IMR-90 (cell line): ENCODE results near the gene H6PD. TPM values are rescaled to one million over a fixed set of nuclear protein-coding genes. Genes with fewer than 3 reads are reported as not detected.
A peak's percentile ranks its signal among the peaks of the same experiment; 100 is the strongest.

Experiments used
- ATAC-seq: fragments of 200-7000 bp; cut with Tn5 transposase; 2 replicates; pipeline ENCODE4 v1.9.1; 2020; ENCODE audit warnings: low read depth, mild to moderate bottlenecking, moderate library complexity
- BruUV-seq: library from RNA; stranded (reverse); fragments of 400-500 nt; replicated peaks from 2 replicates; lab custom pipeline; 2021; lab: Mats Ljungman, UMichigan
- CTCF ChIA-PET: fragments of 300-600 bp; formaldehyde crosslinking; extraction: SDS; loops from one replicate; lab custom pipeline; 2021; ENCODE audit warnings: antibody characterized with exemption; lab: Yijun Ruan, JAX
- POLR2A ChIA-PET: fragments of 300-600 bp; sonication (Branson Sonifier 250); formaldehyde crosslinking; loops from one replicate; lab custom pipeline; 2022; ENCODE audit warnings: antibody characterized with exemption; ENCODE audit not compliant: unreplicated experiment; lab: Charles Lee
- DNase-seq: peaks from one replicate; pipeline ENCODE4 v3.0.0; 2013
- H2AFZ ChIP-seq: replicated peaks from 2 replicates; pipeline ENCODE3; 2013; ENCODE audit warnings: low read length, mild to moderate bottlenecking; ENCODE audit not compliant: poor library complexity
- H2AK5ac ChIP-seq: 2 replicates; pipeline ENCODE4 v1.6.1; 2013; ENCODE audit warnings: low read depth, low read length, inconsistent platforms
- H2AK9ac ChIP-seq: replicated peaks from 2 replicates; pipeline ENCODE3; 2013; ENCODE audit warnings: mild to moderate bottlenecking, low read depth, low read length, moderate library complexity; ENCODE audit not compliant: poor library complexity
- H2BK120ac ChIP-seq: 2 replicates; pipeline ENCODE4 v1.6.1; 2013; ENCODE audit warnings: low read depth, low read length, inconsistent platforms
- H2BK15ac ChIP-seq: 3 replicates; pipeline ENCODE4 v1.6.1; 2013; ENCODE audit warnings: low read depth, low read length, inconsistent platforms
- H2BK20ac ChIP-seq: 2 replicates; pipeline ENCODE4 v1.6.1; 2013; ENCODE audit warnings: low read depth, mild to moderate bottlenecking, inconsistent platforms, low read length, moderate library complexity
- H2BK5ac ChIP-seq: 2 replicates; pipeline ENCODE4 v1.6.1; 2013; ENCODE audit warnings: mild to moderate bottlenecking, low read depth, low read length, inconsistent platforms; ENCODE audit not compliant: poor library complexity, severe bottlenecking
- H3K14ac ChIP-seq: replicated peaks from 2 replicates; pipeline ENCODE4 v1.6.1; 2013; ENCODE audit warnings: low read depth, low read length, inconsistent platforms
- H3K18ac ChIP-seq: 2 replicates; pipeline ENCODE4 v1.6.1; 2013; ENCODE audit warnings: low read depth, low read length, control low read depth
- H3K23ac ChIP-seq: 2 replicates; pipeline ENCODE4 v1.6.1; 2013; ENCODE audit warnings: low read depth, low read length, inconsistent platforms
- H3K27ac ChIP-seq: 2 replicates; pipeline ENCODE4 v1.5.1; 2013; ENCODE audit warnings: mild to moderate bottlenecking, control low read depth, low read length; ENCODE audit not compliant: insufficient read depth
- H3K27me3 ChIP-seq: 2 replicates; pipeline ENCODE4 v1.6.1; 2013; ENCODE audit warnings: low read length; ENCODE audit not compliant: control insufficient read depth, insufficient read depth
- H3K36me3 ChIP-seq: 2 replicates; pipeline ENCODE4 v1.6.1; 2013; ENCODE audit warnings: low read length, mixed read lengths; ENCODE audit not compliant: control insufficient read depth, insufficient read depth
- H3K4ac ChIP-seq: 2 replicates; pipeline ENCODE4 v1.6.1; 2013; ENCODE audit warnings: low read depth, low read length, inconsistent platforms
- H3K4me1 ChIP-seq: 2 replicates; pipeline ENCODE4 v1.6.1; 2013; ENCODE audit warnings: low read length, mixed read lengths; ENCODE audit not compliant: control insufficient read depth, insufficient read depth
- H3K4me2 ChIP-seq: 2 replicates; pipeline ENCODE4 v1.6.1; 2013; ENCODE audit warnings: low read depth, mild to moderate bottlenecking, control low read depth, low read length, moderate library complexity
- H3K4me3 ChIP-seq: 2 replicates; pipeline ENCODE4 v1.5.1; 2013; ENCODE audit warnings: low read depth, mild to moderate bottlenecking, control low read depth, low read length, moderate library complexity; ENCODE audit not compliant: insufficient read depth
- H3K56ac ChIP-seq: 2 replicates; pipeline ENCODE4 v1.6.1; 2013; ENCODE audit warnings: low read length, inconsistent platforms; ENCODE audit not compliant: insufficient read depth; ENCODE audit errors: extremely low read depth
- H3K79me1 ChIP-seq, 2 experiments: 2 replicates each; pipeline ENCODE4 v1.6.1; 2013; ENCODE audit warnings: low read length in 2 of 2, inconsistent platforms in 1 of 2, low read depth in 1 of 2
- H3K9ac ChIP-seq: 2 replicates; pipeline ENCODE4 v1.6.1; 2013; ENCODE audit warnings: low read depth, low read length, control low read depth
- H3K9me1 ChIP-seq: 2 replicates; pipeline ENCODE4 v1.6.1; 2013; ENCODE audit warnings: low read length, inconsistent platforms; ENCODE audit not compliant: insufficient read depth
- H3K9me3 ChIP-seq: 2 replicates; pipeline ENCODE4 v1.6.1; 2013; ENCODE audit warnings: low read length; ENCODE audit not compliant: control insufficient read depth, insufficient read depth
- H4K20me1 ChIP-seq: 2 replicates; pipeline ENCODE4 v1.6.1; 2013; ENCODE audit warnings: low read length, inconsistent platforms; ENCODE audit not compliant: insufficient read depth
- H4K5ac ChIP-seq: 2 replicates; pipeline ENCODE4 v1.6.1; 2013; ENCODE audit warnings: mild to moderate bottlenecking, low read depth, low read length, control low read depth
- H4K8ac ChIP-seq, 2 experiments: 2 replicates each; pipeline ENCODE4 v1.6.1; 2013; ENCODE audit warnings: low read depth in 2 of 2, low read length in 2 of 2, control low read depth in 1 of 2, inconsistent platforms in 1 of 2
- H4K91ac ChIP-seq: 2 replicates; pipeline ENCODE4 v1.6.1; 2013; ENCODE audit warnings: low read depth, low read length, inconsistent platforms; ENCODE audit not compliant: insufficient read depth
- CEBPB ChIP-seq: IDR thresholded peaks from 2 replicates; pipeline ENCODE4 v1.6.1; 2012; ENCODE audit warnings: low read depth, low read length, improper control_type of control experiment
- MAFK ChIP-seq: IDR thresholded peaks from 2 replicates; pipeline ENCODE4 v1.6.1; 2012; ENCODE audit warnings: low read depth, low read length, improper control_type of control experiment
- MAZ ChIP-seq: IDR thresholded peaks from 2 replicates; pipeline ENCODE4 v1.6.1; 2012; ENCODE audit warnings: low read depth, mild to moderate bottlenecking, low read length, improper control_type of control experiment, moderate library complexity, borderline replicate concordance
- RAD21 ChIP-seq: IDR thresholded peaks from 2 replicates; pipeline ENCODE4 v1.6.1; 2012; ENCODE audit warnings: low read length, improper control_type of control experiment
- RCOR1 ChIP-seq: IDR thresholded peaks from 2 replicates; pipeline ENCODE4 v1.6.1; 2012; ENCODE audit warnings: mild to moderate bottlenecking, low read length, improper control_type of control experiment; ENCODE audit not compliant: insufficient replicate concordance
- WGBS, 2 experiments: methylation state at CpG; one replicate each; pipeline versions ENCODE4 v1.1.5 to v1.1.7; 2013; ENCODE audit warnings: missing lambda C conversion rate in 2 of 2; ENCODE audit not compliant: insufficient read length in 1 of 2; ENCODE audit errors: extremely low coverage in 2 of 2; 5-methylcytosine and 5-hydroxymethylcytosine counted together
- dilution Hi-C: fragments of 300-500 bp; cut with HindIII; formaldehyde crosslinking; loops from one replicate; pipeline ENCODE4 v1.14.3; 2018; ENCODE audit warnings: low sequenced_read_pairs; ENCODE audit not compliant: unreplicated experiment
- in situ Hi-C: fragments of 300-500 bp; cut with MboI; formaldehyde crosslinking; loops from 3 replicates; pipeline ENCODE4 v1.14.3; 2019; ENCODE audit warnings: low sequenced_read_pairs, inconsistent platforms, mixed read lengths
- intact Hi-C: fragments of 100-400 bp; cut with micrococcal nuclease; formaldehyde crosslinking; loops from 2 replicates; pipeline ENCODE4 v1.10.0; 2022
- polyA plus RNA-seq, 3 experiments: library from polyadenylated mRNA; depleted of rRNA; stranded (reverse); fragments of >200 nt; gene quantifications; 2 replicates each; pipeline ENCODE4 v1.2.3, GENCODE V29; 2012; ENCODE audit warnings: low replicate concordance in 1 of 3
- total RNA-seq: library from RNA; depleted of rRNA; stranded (reverse); fragments of >200 nt; gene quantifications from 2 replicates; pipeline ENCODE4 v1.2.3, GENCODE V29; 2012

H6PD gene
- total and polyA plus RNA-seq, 2 of the 4 experiments (the other 2 are of a cell fraction): 9.3 to 22.1 TPM

DNA sequence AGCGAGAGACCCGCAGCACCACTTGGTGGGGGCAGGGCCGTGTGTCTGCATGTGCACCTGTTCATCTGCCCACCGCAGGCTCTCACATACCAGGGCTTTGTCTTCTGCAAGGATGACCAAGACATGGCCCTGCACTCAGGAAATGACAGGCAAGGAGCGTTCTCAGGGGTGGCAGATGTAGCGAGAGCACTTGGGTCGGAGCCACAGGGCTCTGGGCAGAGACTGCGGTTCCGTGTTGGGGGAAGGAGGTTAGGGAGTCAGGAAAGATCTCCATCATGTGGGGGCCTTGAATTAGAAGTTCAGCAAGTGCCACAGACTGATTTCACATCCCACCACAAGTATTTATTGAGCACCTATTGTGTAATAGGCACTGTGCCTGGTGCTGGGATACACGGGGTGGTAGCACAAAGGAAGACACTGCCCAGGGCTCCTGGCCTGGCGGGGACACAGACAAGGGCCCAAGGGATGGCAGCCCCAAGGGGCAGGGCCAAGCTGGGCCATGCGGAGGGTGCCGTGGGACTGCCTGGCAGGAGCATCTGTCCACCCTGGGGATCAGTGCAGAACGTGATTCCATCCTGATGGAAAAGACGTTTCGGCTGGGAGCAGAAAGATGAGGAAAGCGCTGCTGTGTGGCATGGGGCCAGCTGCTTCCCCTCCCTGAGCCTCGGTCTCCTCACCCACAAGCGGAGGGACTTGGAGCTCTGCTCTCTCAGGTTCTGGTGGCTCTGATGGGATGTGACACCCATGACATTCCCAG is 46.7 kb downstream of the H6PD start:
- Histone ChIP-seq H4K8ac (peak overlapping the region; percentile 4 to 86; a peak in 2 of 4 replicates), H2BK5ac (peak overlapping the region; percentile 47), H3K9ac (no peak overlapping the region), H4K5ac (0 out of 2 replicates have a peak overlapping the region, but pooled peaks have one; percentile 2), H3K27me3 (no peaks in the 10 kb centered on the region), H3K56ac (no peak overlapping the region), H3K14ac (peak overlapping the region; percentile 72), H3K4me3 (no peak overlapping the region), H2BK15ac (peak overlapping the region; percentile 86; the same call in 2 of the 3 replicates), H3K18ac (peak overlapping the region; percentile 14; the same call in 1 of the 2 replicates), H2AK5ac (peak overlapping the region; percentile 95), H2BK20ac (peak overlapping the region; percentile 90), H3K27ac (no peak overlapping the region), H3K9me1 (peaks cover 22% of the 10 kb centered on the region), H3K4me1 (peaks cover 35% of the 10 kb centered on the region), H3K4me2 (no peak overlapping the region), H4K20me1 (no peaks in the 10 kb centered on the region; the same call in 1 of the 2 replicates), H2BK120ac (peak overlapping the region; percentile 92), H3K4ac (peak overlapping the region; percentile 96), H2AFZ (peak overlapping the region; percentile 93), H2AK9ac (peak overlapping the region; percentile 93), H3K79me1 (peaks cover 0 to 5% of the 10 kb centered on the region in 2 experiments; a peak in 2 of 4 replicates), H3K9me3 (no peaks in the 10 kb centered on the region), H3K23ac (peak overlapping the region; percentile 87; the same call in 1 of the 2 replicates), H4K91ac (peak overlapping the region; percentile 92), H3K36me3 (no peaks in the 10 kb centered on the region)
- in situ Hi-C loops: loop anchor here (10.0 kb wide), 1 partner anchor 174 kb away; no protein-coding TSS in a partner anchor
- WGBS, 2 experiments: 75% methylated on average over 13 of the region's 19 CpGs; no CpG with 5 or more reads in 1 of the 2 experiments
- dilution Hi-C loops: no loop called here
- DNase-seq (no peak), ATAC-seq (no peak)
- CTCF ChIA-PET: interaction anchor here (0.5 to 1.7 kb wide), 2 partner anchors 8 to 292 kb away, joined by 3 to 6 read pairs; no protein-coding TSS in a partner anchor
- POLR2A ChIA-PET: interaction anchor here (0.6 kb wide), 1 partner anchor 9 kb away, joined by 3 read pairs; no protein-coding TSS in a partner anchor
- no TSS peak for BruUV-seq
- TF ChIP-seq MAZ (no peak), MAFK (no peak), CEBPB (peak; percentile 92), RAD21 (no peak), RCOR1 (no peak)
- intact Hi-C loops: no loop called here
